Measurements from ENCODE around the gene NCAPG2. TPM values are rescaled to one million over a fixed set of nuclear protein-coding genes. Genes with fewer than 3 reads are reported as not detected.

Gene NCAPG2, protein sequence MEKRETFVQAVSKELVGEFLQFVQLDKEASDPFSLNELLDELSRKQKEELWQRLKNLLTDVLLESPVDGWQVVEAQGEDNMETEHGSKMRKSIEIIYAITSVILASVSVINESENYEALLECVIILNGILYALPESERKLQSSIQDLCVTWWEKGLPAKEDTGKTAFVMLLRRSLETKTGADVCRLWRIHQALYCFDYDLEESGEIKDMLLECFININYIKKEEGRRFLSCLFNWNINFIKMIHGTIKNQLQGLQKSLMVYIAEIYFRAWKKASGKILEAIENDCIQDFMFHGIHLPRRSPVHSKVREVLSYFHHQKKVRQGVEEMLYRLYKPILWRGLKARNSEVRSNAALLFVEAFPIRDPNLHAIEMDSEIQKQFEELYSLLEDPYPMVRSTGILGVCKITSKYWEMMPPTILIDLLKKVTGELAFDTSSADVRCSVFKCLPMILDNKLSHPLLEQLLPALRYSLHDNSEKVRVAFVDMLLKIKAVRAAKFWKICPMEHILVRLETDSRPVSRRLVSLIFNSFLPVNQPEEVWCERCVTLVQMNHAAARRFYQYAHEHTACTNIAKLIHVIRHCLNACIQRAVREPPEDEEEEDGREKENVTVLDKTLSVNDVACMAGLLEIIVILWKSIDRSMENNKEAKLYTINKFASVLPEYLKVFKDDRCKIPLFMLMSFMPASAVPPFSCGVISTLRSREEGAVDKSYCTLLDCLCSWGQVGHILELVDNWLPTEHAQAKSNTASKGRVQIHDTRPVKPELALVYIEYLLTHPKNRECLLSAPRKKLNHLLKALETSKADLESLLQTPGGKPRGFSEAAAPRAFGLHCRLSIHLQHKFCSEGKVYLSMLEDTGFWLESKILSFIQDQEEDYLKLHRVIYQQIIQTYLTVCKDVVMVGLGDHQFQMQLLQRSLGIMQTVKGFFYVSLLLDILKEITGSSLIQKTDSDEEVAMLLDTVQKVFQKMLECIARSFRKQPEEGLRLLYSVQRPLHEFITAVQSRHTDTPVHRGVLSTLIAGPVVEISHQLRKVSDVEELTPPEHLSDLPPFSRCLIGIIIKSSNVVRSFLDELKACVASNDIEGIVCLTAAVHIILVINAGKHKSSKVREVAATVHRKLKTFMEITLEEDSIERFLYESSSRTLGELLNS
- 19.4 and 19.7 TPM in 2 replicates for polyA plus RNA-seq (2013)

DNA sequence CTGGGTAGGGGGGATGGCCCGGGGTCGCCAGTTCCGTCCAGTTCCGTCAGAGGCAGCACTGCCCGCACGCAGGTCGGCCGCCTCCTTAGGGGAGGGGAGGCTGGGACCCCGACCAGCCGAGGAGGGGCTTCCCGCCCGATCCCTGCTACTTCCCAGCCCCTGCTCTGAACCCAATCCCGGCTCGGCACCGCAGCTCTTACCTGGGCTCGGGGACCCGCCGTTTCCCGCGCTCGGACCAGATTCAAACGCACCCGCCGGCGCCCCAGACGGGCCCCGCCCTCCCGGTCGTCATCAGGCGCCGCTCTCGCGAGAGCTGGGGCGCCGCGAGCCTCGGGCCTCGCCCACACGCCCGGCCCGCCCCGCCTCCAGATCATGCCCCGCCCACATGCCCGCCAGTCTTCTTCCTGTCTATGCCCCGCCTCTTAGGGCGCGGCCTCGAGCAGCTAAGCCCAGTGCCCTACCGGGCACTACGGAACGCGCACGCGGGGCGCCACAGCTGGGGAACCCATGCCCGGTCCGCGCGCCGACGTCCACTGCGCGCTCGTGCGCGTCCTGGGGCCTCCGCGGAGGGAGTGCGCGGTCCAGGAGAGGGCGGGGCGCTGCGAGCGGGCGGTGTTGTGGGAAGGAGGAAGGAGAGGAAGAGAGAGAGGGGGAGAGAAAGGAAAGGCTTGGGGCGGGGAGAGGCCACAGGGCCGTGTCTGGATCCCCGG, at the start of gene NCAPG2:
TSS of gene NCAPG2 (minus strand) at position 281 of the 710 bp plus-strand sequence. CDS start 2,905 bp downstream, outside the sequence.
- H3K4me2 ChIP-seq (ENCODE audit: low read length), result peak within 1 kb of the TSS; percentile 82
- peaks cover 3 to 4% of the 10 kb centered on the region in 2 experiments for H3K36me3 ChIP-seq (ENCODE audit: control insufficient read depth in 1 of 2, insufficient read depth in 2 of 2, low read length in 2 of 2)
- H2BK120ac ChIP-seq (ENCODE audit: insufficient read depth, low read length, poor library complexity), result peak within 1 kb of the TSS; percentile 77
- H3K23ac ChIP-seq (ENCODE audit: low read length), result no peak within 1 kb of the TSS
- peak within 1 kb of the TSS; percentile 53 for H2BK5ac ChIP-seq (ENCODE audit: low read depth, low read length, poor library complexity)
- H3K4me1 ChIP-seq (ENCODE audit: control insufficient read depth in 1 of 2, insufficient read depth in 2 of 2, low read length in 2 of 2), result peaks cover 5 to 10% of the 10 kb centered on the region in 2 experiments
- peaks cover 10% of the 10 kb centered on the region for H3K79me1 ChIP-seq (ENCODE audit: low read length)
- H2AK5ac ChIP-seq (ENCODE audit: low read length), result peak within 1 kb of the TSS; percentile 56
- H3K18ac ChIP-seq (ENCODE audit: low read length), result peak within 1 kb of the TSS; percentile 74
- H3K9ac ChIP-seq (ENCODE audit: low read length), result peak within 1 kb of the TSS; percentile 95
- H3K4me3 ChIP-seq (ENCODE audit: low read depth, low read length), result peak within 1 kb of the TSS; percentile 98
- peaks cover 12% of the 10 kb centered on the region for H3K79me2 ChIP-seq (ENCODE audit: control insufficient read depth, insufficient read depth, low read length, poor library complexity)
- DNase-seq, result peak; percentile 98
- peak within 1 kb of the TSS; percentile 94 for H4K8ac ChIP-seq (ENCODE audit: low read depth, low read length)
- no CpG with 5 or more reads among the region's 78 CpGs for WGBS (ENCODE audit: extremely low coverage, insufficient coverage, insufficient read length)
- peak within 1 kb of the TSS; percentile 94 for H2AFZ ChIP-seq (ENCODE audit: insufficient read depth, low read length, poor library complexity)
- H3K27me3 ChIP-seq (ENCODE audit: insufficient read depth, low read length), result no peaks in the 10 kb centered on the region
- H3K4ac ChIP-seq (ENCODE audit: low read depth, low read length), result peak within 1 kb of the TSS; percentile 85
- H2BK12ac ChIP-seq (ENCODE audit: low read length), result no peak within 1 kb of the TSS
- H3K27ac ChIP-seq (ENCODE audit: low read depth, low read length), result peak within 1 kb of the TSS; percentile 63
- peaks cover 9% of the 10 kb centered on the region for H3K9me3 ChIP-seq (ENCODE audit: insufficient read depth, low read depth, low read length)
- H3K14ac ChIP-seq (ENCODE audit: low read length), result peak within 1 kb of the TSS; percentile 86
- H4K91ac ChIP-seq (ENCODE audit: low read depth, low read length), result peak within 1 kb of the TSS; percentile 83
- H4K12ac ChIP-seq (ENCODE audit: low read depth, low read length), result peak within 1 kb of the TSS; percentile 89

DNA sequence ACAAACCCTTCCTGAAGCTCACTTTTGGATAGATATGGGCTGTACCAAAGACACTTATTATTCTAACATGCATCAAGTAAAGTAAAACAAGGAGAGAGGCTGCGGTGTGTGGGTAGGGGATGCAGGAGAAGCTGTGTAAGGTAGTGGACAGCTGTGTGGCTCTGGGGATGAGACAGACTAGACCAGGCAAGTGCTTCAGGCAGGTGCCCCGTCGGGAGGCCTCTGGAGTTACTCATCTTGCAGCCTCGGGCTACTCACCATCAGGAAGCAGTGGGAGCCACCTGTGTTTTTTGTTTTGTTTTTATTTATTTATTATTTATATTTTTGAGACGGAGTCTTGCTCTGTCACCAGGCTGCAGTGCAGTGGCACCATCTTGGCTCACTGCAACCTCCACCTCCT, 49.3 kb upstream of the NCAPG2 start:
- no peaks in the 10 kb centered on the region for H3K79me2 ChIP-seq (ENCODE audit: control insufficient read depth, insufficient read depth, low read length, poor library complexity)
- WGBS (ENCODE audit: extremely low coverage, insufficient coverage, insufficient read length), result no CpG with 5 or more reads among the region's 5 CpGs
- H3K4me1 ChIP-seq (ENCODE audit: control insufficient read depth in 1 of 2, insufficient read depth in 2 of 2, low read length in 2 of 2), result no peaks in the 10 kb centered on the region
- H3K4ac ChIP-seq (ENCODE audit: low read depth, low read length), result no peak overlapping the region
- no peaks in the 10 kb centered on the region for H3K9me3 ChIP-seq (ENCODE audit: insufficient read depth, low read depth, low read length)
- no peak overlapping the region for H3K23ac ChIP-seq (ENCODE audit: low read length)
- no peak overlapping the region for H2BK5ac ChIP-seq (ENCODE audit: low read depth, low read length, poor library complexity)
- no peaks in the 10 kb centered on the region for H3K27me3 ChIP-seq (ENCODE audit: insufficient read depth, low read length)
- no peak overlapping the region for H3K14ac ChIP-seq (ENCODE audit: low read length)
- H3K4me3 ChIP-seq (ENCODE audit: low read depth, low read length), result no peak overlapping the region
- H3K36me3 ChIP-seq (ENCODE audit: control insufficient read depth in 1 of 2, insufficient read depth in 2 of 2, low read length in 2 of 2), result peaks cover 21 to 30% of the 10 kb centered on the region in 2 experiments
- H3K9ac ChIP-seq (ENCODE audit: low read length), result no peak overlapping the region
- H2BK120ac ChIP-seq (ENCODE audit: insufficient read depth, low read length, poor library complexity), result no peak overlapping the region
- no peak overlapping the region for H2BK12ac ChIP-seq (ENCODE audit: low read length)
- H3K4me2 ChIP-seq (ENCODE audit: low read length), result no peak overlapping the region
- peak; percentile 78 to 84 for DNase-seq
- no peaks in the 10 kb centered on the region for H3K79me1 ChIP-seq (ENCODE audit: low read length)
- no peak overlapping the region for H2AK5ac ChIP-seq (ENCODE audit: low read length)
- no peak overlapping the region for H4K91ac ChIP-seq (ENCODE audit: low read depth, low read length)
- no peak overlapping the region for H3K27ac ChIP-seq (ENCODE audit: low read depth, low read length)
- no peak overlapping the region for H3K18ac ChIP-seq (ENCODE audit: low read length)
- H4K8ac ChIP-seq (ENCODE audit: low read depth, low read length), result no peak overlapping the region
- H2AFZ ChIP-seq (ENCODE audit: insufficient read depth, low read length, poor library complexity), result no peak overlapping the region
- no peak overlapping the region for H4K12ac ChIP-seq (ENCODE audit: low read depth, low read length)

DNA sequence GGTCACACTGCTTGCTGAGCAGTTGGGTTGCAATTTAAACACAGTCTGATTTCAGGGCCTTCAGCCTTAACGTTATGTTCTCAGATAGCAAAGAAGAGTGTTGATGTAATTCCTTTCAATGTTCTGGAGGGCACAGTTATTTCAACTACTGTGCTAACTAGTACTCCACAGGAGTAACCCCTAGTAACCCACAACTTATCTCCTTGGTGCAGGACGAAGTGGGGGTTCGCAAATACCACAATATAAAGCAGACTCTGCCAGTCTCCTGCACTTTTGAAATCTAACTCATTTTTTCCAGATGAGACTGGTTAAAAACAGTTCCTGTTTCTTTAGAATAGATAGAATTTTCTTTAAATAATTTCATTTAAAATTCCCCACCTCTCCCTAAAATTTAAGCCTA, 47.1 kb upstream of the NCAPG2 start:
- Histone ChIP-seq H2AFZ (ENCODE audit: insufficient read depth, low read length, poor library complexity) (no peak overlapping the region), H3K79me2 (ENCODE audit: control insufficient read depth, insufficient read depth, low read length, poor library complexity) (no peaks in the 10 kb centered on the region), H4K91ac (ENCODE audit: low read depth, low read length) (no peak overlapping the region), H3K79me1 (ENCODE audit: low read length) (no peaks in the 10 kb centered on the region), H3K27me3 (ENCODE audit: insufficient read depth, low read length) (no peaks in the 10 kb centered on the region), H3K27ac (ENCODE audit: low read depth, low read length) (no peak overlapping the region), H4K8ac (ENCODE audit: low read depth, low read length) (no peak overlapping the region), H3K18ac (ENCODE audit: low read length) (no peak overlapping the region), H3K9me3 (ENCODE audit: insufficient read depth, low read depth, low read length) (no peaks in the 10 kb centered on the region), H2BK12ac (ENCODE audit: low read length) (no peak overlapping the region), H2BK5ac (ENCODE audit: low read depth, low read length, poor library complexity) (no peak overlapping the region), H3K4me1 (ENCODE audit: control insufficient read depth in 1 of 2, insufficient read depth in 2 of 2, low read length in 2 of 2) (no peaks in the 10 kb centered on the region), H3K23ac (ENCODE audit: low read length) (no peak overlapping the region), H3K36me3 (ENCODE audit: control insufficient read depth in 1 of 2, insufficient read depth in 2 of 2, low read length in 2 of 2) (peaks cover 18 to 30% of the 10 kb centered on the region in 2 experiments), H3K4me3 (ENCODE audit: low read depth, low read length) (no peak overlapping the region), H4K12ac (ENCODE audit: low read depth, low read length) (no peak overlapping the region), H3K4me2 (ENCODE audit: low read length) (no peak overlapping the region), H3K4ac (ENCODE audit: low read depth, low read length) (no peak overlapping the region), H2BK120ac (ENCODE audit: insufficient read depth, low read length, poor library complexity) (no peak overlapping the region), H3K14ac (ENCODE audit: low read length) (no peak overlapping the region), H3K9ac (ENCODE audit: low read length) (no peak overlapping the region), H2AK5ac (ENCODE audit: low read length) (no peak overlapping the region)
- no CpG with 5 or more reads among the region's 3 CpGs for WGBS (ENCODE audit: extremely low coverage, insufficient coverage, insufficient read length)
- no peak for DNase-seq

DNA sequence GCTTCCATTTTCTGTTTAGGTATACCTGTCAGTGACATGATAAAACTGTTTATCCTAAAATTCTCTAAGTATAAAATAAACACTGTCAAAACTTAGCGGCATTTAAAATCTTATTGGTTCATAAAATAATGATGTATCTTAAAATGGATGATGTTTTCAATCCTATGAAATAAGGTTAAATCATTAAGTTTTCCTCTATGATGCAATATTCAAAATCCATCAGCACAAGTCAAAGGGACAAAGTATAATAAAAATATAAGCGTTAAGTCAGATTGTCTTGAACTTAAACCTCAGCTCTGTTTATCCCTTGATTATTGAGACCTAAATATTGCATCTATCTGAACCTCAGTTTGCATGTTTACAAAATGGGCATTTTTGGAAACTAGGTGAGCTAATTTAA, 46.6 kb upstream of the NCAPG2 start:
- no peak overlapping the region for H4K12ac ChIP-seq (ENCODE audit: low read depth, low read length)
- no peak overlapping the region for H3K27ac ChIP-seq (ENCODE audit: low read depth, low read length)

More for the DNA sequence above, 46.6 kb upstream of the NCAPG2 start:
- Histone ChIP-seq H3K36me3 (ENCODE audit: control insufficient read depth in 1 of 2, insufficient read depth in 2 of 2, low read length in 2 of 2) (peaks cover 22 to 31% of the 10 kb centered on the region in 2 experiments), H2BK120ac (ENCODE audit: insufficient read depth, low read length, poor library complexity) (no peak overlapping the region), H2AK5ac (ENCODE audit: low read length) (no peak overlapping the region), H3K79me1 (ENCODE audit: low read length) (no peaks in the 10 kb centered on the region), H3K4me2 (ENCODE audit: low read length) (no peak overlapping the region), H4K91ac (ENCODE audit: low read depth, low read length) (no peak overlapping the region), H4K8ac (ENCODE audit: low read depth, low read length) (no peak overlapping the region), H3K9me3 (ENCODE audit: insufficient read depth, low read depth, low read length) (no peaks in the 10 kb centered on the region), H3K4me3 (ENCODE audit: low read depth, low read length) (no peak overlapping the region), H3K23ac (ENCODE audit: low read length) (no peak overlapping the region), H3K14ac (ENCODE audit: low read length) (no peak overlapping the region), H3K4me1 (ENCODE audit: control insufficient read depth in 1 of 2, insufficient read depth in 2 of 2, low read length in 2 of 2) (no peaks in the 10 kb centered on the region), H3K79me2 (ENCODE audit: control insufficient read depth, insufficient read depth, low read length, poor library complexity) (no peaks in the 10 kb centered on the region), H3K18ac (ENCODE audit: low read length) (no peak overlapping the region), H3K9ac (ENCODE audit: low read length) (no peak overlapping the region), H2BK5ac (ENCODE audit: low read depth, low read length, poor library complexity) (no peak overlapping the region), H2AFZ (ENCODE audit: insufficient read depth, low read length, poor library complexity) (no peak overlapping the region), H3K4ac (ENCODE audit: low read depth, low read length) (no peak overlapping the region), H3K27me3 (ENCODE audit: insufficient read depth, low read length) (no peaks in the 10 kb centered on the region), H2BK12ac (ENCODE audit: low read length) (no peak overlapping the region)
- DNase-seq, result no peak
- WGBS (ENCODE audit: extremely low coverage, insufficient coverage, insufficient read length), result no CpG with 5 or more reads among the region's 2 CpGs

Data from trophoblast cell (in vitro differentiated cells and primary cell).